ENCODE data around the gene DGCR6. TPM values are rescaled to one million over a fixed set of nuclear protein-coding genes. Genes with fewer than 3 reads are reported as not detected.
"Not testable (repeated sequence)": the region's sequence is repeated elsewhere in the genome, so short reads cannot be mapped to it uniquely, and the experiment has no call there.

DGCR6 gene
- total and polyA plus RNA-seq, 5 experiments from 2014 or later: 0.77 to 7.2 (median 1.5) TPM

DNA sequence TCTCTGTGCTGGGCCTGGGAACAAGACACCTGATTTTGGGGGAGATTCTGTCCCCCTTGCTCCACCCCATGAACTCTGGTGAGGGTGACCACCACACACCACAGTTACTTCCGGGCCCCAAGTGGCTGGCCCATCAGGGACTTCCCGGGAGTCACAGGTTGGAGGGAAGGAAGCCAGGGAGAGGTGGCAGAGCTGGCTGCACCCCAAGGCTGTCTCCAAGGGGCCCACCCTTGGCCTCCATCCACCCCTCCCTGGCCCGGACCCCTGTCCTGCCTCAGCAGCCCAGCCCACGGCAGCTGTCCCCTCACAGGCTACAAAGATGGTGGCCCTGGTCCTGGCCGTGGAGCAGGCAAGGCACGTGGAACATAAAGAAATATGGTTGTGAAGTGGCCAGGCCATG is 53.1 kb downstream of the DGCR6 start:
- DNase-seq, ATAC-seq, H3K27me3 Mint-ChIP-seq, H3K4me3 Mint-ChIP-seq, POLR2A ChIA-PET, H3K27ac Mint-ChIP-seq, H3K36me3 Mint-ChIP-seq, H3K4me1 Mint-ChIP-seq, H3K9me3 Mint-ChIP-seq: not testable (repeated sequence)

DNA sequence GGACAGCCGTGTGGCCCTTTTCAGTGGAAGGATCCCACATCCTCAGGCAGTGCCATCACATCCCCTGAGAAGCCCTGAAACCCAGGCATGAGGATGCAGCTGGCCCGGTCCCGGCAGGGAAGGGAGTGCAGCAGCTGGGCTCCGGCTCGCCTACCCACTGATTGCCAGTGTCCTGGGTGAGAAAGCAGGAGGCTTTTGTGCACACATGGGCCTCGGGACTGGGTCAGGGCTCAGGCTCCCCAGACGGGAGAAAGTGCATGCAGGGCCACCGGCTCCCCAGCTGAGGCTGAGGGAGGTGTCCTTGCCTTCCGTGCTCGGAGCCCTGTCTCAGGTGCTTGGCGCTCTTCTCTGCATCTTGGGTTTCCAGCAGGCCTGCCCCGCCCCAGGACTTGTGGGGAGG is 53.6 kb downstream of the DGCR6 start:
- H3K36me3 Mint-ChIP-seq, H3K4me1 Mint-ChIP-seq, H3K27me3 Mint-ChIP-seq, H3K4me3 Mint-ChIP-seq, H3K27ac Mint-ChIP-seq, H3K9me3 Mint-ChIP-seq, POLR2A ChIA-PET, ATAC-seq: not testable (repeated sequence)
- DNase-seq: peak in 1 of 10 donors; percentile 15

DNA sequence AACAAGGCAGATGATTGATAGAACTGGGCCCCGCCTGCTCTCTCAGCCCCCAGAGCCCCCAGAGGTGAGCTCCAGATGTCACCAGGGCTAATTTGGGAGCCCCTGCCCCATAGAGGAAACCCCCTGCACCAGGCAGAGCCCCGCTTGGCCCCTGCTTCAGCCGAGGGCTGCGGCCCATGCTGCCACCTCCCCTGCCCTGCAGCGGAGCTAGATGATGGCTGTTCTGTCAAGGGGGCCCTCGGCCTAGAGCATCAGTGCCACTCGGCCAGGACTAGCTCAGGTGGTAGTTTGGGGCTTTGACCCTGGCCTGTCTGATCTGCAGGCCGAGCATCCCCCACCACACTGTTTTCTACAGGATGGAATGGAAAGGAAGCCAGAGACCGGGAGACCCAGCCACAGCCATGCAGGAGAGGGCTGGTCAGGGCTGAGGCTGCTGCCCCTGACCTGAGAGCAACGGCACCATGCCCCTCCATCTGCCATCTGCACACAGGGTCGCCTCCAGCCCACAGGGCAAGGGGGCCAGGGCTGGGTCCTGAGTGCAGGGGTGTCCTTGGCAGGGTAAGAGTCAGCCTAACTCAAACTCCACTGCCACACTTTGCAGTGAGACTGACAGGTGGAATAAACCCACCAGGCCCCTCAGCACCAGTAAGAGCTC is 54.2 kb downstream of the DGCR6 start:
- H3K4me1 Mint-ChIP-seq, H3K9me3 Mint-ChIP-seq, DNase-seq, POLR2A ChIA-PET, H3K4me3 Mint-ChIP-seq, H3K27me3 Mint-ChIP-seq, H3K36me3 Mint-ChIP-seq, H3K27ac Mint-ChIP-seq, ATAC-seq: not testable (repeated sequence)

DNA sequence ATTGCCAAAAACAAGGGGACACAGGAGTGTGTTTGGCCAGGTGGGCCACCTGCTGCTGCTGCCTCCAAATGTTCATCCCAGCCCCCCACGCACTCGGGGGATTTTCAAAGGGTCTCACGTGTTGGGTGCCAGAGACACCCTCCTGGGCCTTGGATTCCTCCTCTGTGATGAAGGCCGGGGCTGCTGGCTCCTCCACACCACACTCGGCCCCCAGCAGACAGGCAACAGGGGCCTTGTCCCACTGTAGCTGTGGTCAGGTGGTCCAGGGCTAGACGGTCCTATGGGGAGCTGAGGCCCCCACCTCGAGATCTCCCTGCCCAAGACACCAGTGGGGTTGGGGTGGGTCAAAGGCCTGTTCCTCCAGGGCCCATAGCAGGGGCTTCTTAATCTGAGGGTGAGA is 55.1 kb downstream of the DGCR6 start:
- not testable (repeated sequence) for H3K4me1 Mint-ChIP-seq
- peak overlapping the region in 2 of 10 donors; percentile 51 to 59 for H3K27ac Mint-ChIP-seq

More for the DNA sequence above, 55.1 kb downstream of the DGCR6 start:
- POLR2A ChIA-PET, ATAC-seq, H3K36me3 Mint-ChIP-seq, H3K9me3 Mint-ChIP-seq, H3K4me3 Mint-ChIP-seq, H3K27me3 Mint-ChIP-seq: not testable (repeated sequence)
- DNase-seq: peak in 1 of 10 donors; percentile 13

Other genes starting within 250 kb of the DGCR6 start
- gene PRODH, start 30.0 kb downstream of the DGCR6 start, total RNA-seq: under 1 TPM; 0.49 to 0.74 TPM
- gene PRODH, start 30.0 kb downstream of the DGCR6 start, polyA plus RNA-seq: under 1 TPM in 2 of 3 donors, not detected in 1; 0.04 to 0.10 TPM
- gene DGCR2, start 216.1 kb downstream of the DGCR6 start, total RNA-seq: 10 to 100 TPM; 63.3 to 66.6 TPM
- 10 to 100 TPM; 29.5 to 61.8 (median 37.8) TPM for gene DGCR2, start 216.1 kb downstream of the DGCR6 start, polyA plus RNA-seq
- not detected for gene TSSK2, start 225.0 kb downstream of the DGCR6 start, total RNA-seq
- gene TSSK2, start 225.0 kb downstream of the DGCR6 start, polyA plus RNA-seq: not detected
- 10 to 100 TPM; 20.1 to 20.7 TPM for gene ESS2, start 238.3 kb downstream of the DGCR6 start, total RNA-seq
- gene ESS2, start 238.3 kb downstream of the DGCR6 start, polyA plus RNA-seq: 10 to 100 TPM in 1 of 3 donors, 1 to 10 TPM in 2; 4.5 to 11.2 (median 6.9) TPM
- not detected for gene GSC2, start 244.0 kb downstream of the DGCR6 start, total RNA-seq
- gene GSC2, start 244.0 kb downstream of the DGCR6 start, polyA plus RNA-seq: not detected